Glutamatergic neuron (in vitro differentiated cells): ENCODE results near the gene DCXR. TPM values are rescaled to one million over a fixed set of nuclear protein-coding genes. Genes with fewer than 3 reads are reported as not detected.

Source experiments
- DNase-seq: peaks from one replicate; pipeline ENCODE4 v3.0.0; 2022
- H3K27ac Mint-ChIP-seq: one replicate; pipeline ENCODE4 v1.8.0; 2020; ENCODE audit warnings: mild to moderate bottlenecking, mixed read lengths, inconsistent platforms; ENCODE audit not compliant: unreplicated experiment
- H3K27me3 Mint-ChIP-seq: one replicate; pipeline ENCODE4 v1.8.0; 2020; ENCODE audit warnings: mild to moderate bottlenecking, moderate library complexity, mixed read lengths, inconsistent platforms; ENCODE audit not compliant: unreplicated experiment
- H3K36me3 Mint-ChIP-seq: one replicate; pipeline ENCODE4 v1.8.0; 2020; ENCODE audit warnings: mild to moderate bottlenecking, mixed read lengths, inconsistent platforms; ENCODE audit not compliant: unreplicated experiment
- H3K4me1 Mint-ChIP-seq: one replicate; pipeline ENCODE4 v1.8.0; 2020; ENCODE audit warnings: mild to moderate bottlenecking, low read depth, mixed read lengths, inconsistent platforms; ENCODE audit not compliant: unreplicated experiment
- H3K4me3 Mint-ChIP-seq: one replicate; pipeline ENCODE4 v1.8.0; 2020; ENCODE audit warnings: mild to moderate bottlenecking, mixed read lengths, inconsistent platforms; ENCODE audit not compliant: unreplicated experiment
- H3K9me3 Mint-ChIP-seq: one replicate; pipeline ENCODE4 v1.8.0; 2020; ENCODE audit warnings: mild to moderate bottlenecking, moderate library complexity, mixed read lengths, inconsistent platforms; ENCODE audit not compliant: unreplicated experiment
- total RNA-seq: library from RNA; stranded (reverse); fragmentation: NEBNext Ultra II Directional; extraction: Animal tissue kit (Norgen Biotek cat#: 25700); gene quantifications from one replicate; pipeline ENCODE4 v1.2.1, GENCODE V29; 2021; ENCODE audit not compliant: unreplicated experiment
- TF ChIP-seq, protein P1 (sequence below): fragments of 200-600 bp; sonication (generic); IDR thresholded peaks from one replicate; pipeline ENCODE4 v1.5.0; 2021; ENCODE audit not compliant: partially characterized antibody, unreplicated experiment

Gene DCXR
- total RNA-seq, 1 donor from 2014 or later, result 89.5 TPM

DNA sequence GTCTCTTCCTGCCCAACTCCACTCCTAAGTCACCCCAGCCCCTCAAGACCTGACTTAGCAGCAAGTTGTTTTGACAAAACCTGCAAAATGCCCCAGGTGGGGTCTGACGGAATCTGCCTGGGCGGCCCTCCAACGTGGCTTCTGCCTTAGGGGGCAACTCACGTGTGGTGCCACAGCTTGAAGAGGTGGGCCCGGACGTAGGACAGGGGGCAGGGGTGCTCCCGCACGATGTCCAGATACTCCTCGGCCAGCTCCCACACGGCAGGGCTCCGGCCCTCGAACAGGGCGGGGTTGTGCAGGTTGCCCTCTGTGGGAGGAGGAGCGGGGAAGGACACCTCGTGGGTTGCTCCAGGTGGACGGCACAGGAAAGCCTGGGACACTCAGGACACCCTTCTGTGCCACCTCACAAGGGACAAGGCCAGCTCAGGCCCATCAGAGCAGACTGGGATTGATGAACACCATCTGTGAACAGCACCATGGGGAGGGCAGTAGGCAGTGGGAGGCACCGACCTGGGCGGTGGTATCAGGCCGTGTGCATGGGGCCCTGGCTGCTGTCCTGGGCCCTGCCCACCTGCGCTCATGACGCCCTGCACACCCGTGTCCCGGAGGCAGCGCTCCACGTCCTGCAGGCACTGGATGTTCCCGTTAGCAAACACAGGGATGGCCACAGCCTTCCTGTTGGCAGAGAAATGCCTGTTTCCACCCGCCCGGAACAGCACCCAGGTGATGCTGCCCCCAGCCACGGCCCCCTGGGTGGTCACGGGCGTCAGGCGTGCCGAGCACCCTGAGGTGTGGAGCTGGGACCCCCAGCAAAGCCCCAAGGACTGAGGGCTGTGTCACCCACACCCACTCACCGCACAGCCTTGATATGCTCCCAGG lies 23.8 kb upstream of the DCXR start:
- H3K4me1 Mint-ChIP-seq, result no peaks in the 10 kb centered on the region
- H3K27me3 Mint-ChIP-seq, result peaks cover 2% of the 10 kb centered on the region
- no peak overlapping the region for H3K4me3 Mint-ChIP-seq
- no peaks in the 10 kb centered on the region for H3K36me3 Mint-ChIP-seq
- DNase-seq, result no peak
- H3K9me3 Mint-ChIP-seq, result peaks cover 3% of the 10 kb centered on the region
- H3K27ac Mint-ChIP-seq, result no peak overlapping the region
- TF ChIP-seq, protein P1, sequence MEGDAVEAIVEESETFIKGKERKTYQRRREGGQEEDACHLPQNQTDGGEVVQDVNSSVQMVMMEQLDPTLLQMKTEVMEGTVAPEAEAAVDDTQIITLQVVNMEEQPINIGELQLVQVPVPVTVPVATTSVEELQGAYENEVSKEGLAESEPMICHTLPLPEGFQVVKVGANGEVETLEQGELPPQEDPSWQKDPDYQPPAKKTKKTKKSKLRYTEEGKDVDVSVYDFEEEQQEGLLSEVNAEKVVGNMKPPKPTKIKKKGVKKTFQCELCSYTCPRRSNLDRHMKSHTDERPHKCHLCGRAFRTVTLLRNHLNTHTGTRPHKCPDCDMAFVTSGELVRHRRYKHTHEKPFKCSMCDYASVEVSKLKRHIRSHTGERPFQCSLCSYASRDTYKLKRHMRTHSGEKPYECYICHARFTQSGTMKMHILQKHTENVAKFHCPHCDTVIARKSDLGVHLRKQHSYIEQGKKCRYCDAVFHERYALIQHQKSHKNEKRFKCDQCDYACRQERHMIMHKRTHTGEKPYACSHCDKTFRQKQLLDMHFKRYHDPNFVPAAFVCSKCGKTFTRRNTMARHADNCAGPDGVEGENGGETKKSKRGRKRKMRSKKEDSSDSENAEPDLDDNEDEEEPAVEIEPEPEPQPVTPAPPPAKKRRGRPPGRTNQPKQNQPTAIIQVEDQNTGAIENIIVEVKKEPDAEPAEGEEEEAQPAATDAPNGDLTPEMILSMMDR, result no peak

DNA sequence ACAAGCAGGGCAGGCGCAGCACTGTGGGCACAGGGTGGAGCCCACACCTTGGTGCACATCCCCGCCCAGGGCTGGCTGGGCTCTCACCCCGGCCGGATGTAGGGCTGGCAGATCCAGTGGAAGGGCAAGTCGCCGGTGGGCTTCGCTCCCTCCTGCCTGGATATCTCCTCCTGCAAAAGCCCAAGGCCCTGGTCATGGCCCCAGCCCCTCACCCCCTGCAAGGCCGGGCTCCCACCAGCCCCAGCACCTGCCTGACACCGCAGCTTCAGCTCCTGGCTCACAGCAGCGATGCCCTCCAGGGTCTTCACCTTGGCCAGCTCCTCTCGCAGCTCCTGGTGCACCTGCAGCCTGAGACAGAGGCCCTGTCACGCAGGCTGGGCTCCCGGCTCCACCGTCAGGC lies 23.1 kb upstream of the DCXR start:
- no peak for DNase-seq
- Mint-ChIP-seq H3K36me3 (no peaks in the 10 kb centered on the region), H3K27me3 (no peaks in the 10 kb centered on the region), H3K4me3 (no peak overlapping the region), H3K9me3 (no peaks in the 10 kb centered on the region), H3K4me1 (no peaks in the 10 kb centered on the region), H3K27ac (no peak overlapping the region)
- TF ChIP-seq, protein P1, result no peak

DNA sequence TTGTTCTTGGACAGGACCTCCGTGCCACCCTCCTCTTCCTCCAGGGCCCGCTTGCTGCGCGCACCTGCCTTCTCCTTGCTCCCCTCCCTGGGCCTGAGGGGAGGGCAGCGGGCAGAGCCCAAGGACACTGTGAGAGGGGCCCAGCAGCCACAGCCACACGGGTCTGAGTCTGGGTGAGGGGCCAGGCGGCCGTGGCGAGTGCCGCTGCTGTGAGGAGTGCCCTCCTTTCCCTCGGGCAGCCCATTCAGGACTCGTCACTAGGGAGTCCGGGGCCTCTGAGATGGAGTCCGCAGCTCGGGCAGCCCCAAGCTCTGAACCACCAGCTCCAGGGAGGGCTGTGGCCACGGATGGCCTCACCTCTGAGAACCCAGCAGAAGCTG lies 22.5 kb upstream of the DCXR start:
- no peak overlapping the region for H3K4me3 Mint-ChIP-seq
- H3K27ac Mint-ChIP-seq, result no peak overlapping the region
- H3K27me3 Mint-ChIP-seq, result no peaks in the 10 kb centered on the region
- TF ChIP-seq, protein P1, result no peak
- H3K36me3 Mint-ChIP-seq, result no peaks in the 10 kb centered on the region
- H3K9me3 Mint-ChIP-seq, result no peaks in the 10 kb centered on the region
- DNase-seq, result no peak
- H3K4me1 Mint-ChIP-seq, result no peaks in the 10 kb centered on the region

DNA sequence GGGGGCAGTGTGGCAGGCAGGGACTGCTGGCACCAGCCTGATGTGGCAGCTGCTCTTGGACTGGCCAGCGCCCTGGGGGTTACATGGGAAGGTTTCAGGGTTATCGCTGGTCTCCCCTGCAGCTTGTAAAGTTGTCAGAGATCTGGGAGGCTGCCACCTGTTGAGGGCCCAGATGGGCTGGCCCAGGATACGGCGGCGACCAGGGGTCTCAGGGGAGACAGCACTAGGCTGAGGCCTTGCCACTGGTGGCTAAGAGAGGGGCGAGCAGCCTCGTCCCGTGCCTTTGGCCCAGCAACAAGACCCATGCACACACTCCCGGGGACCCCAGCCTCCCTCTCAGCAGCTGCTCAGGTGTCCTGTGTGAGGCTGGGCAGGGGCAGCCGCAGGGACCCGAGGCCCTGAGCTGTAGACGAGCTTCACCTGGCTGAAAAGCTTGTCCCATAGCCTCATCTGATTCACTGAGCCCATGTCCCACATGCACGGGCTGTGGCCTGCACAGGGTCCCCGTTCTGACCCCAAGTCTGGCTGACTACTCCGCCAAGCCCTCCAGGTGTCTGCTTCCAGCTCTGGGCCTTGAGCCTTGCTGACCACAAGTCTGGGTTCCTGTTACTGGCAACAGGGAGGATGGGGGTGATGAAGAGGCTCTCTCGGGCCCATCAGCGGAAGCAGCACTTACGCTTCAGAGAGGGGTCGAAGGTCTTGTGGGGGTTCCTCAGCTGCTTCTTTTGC lies 21.9 kb upstream of the DCXR start:
- H3K4me3 Mint-ChIP-seq, result no peak overlapping the region
- no peaks in the 10 kb centered on the region for H3K36me3 Mint-ChIP-seq
- H3K27ac Mint-ChIP-seq, result no peak overlapping the region
- H3K27me3 Mint-ChIP-seq, result no peaks in the 10 kb centered on the region
- no peaks in the 10 kb centered on the region for H3K4me1 Mint-ChIP-seq
- H3K9me3 Mint-ChIP-seq, result no peaks in the 10 kb centered on the region
- TF ChIP-seq, protein P1, result no peak
- no peak for DNase-seq

DNA sequence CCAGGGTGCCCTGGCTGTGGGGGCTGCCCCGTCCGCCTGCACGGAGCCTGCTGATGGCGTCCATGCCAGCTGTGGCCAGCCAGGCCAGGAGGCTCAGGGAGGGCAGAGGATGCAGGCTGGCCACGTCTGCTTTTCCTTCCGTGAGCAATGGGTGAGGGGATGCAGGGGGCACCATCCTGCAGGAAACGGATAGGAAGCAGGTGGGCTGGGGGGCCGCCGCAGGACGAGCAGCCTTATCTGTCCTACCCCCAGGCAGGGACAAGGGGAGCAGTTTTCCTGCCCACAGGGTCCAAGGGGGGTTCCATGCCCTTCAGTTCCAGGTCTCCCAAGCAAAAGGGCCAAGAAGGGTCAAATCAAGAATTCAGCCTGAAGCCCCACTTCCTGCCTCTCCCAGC lies 21.4 kb upstream of the DCXR start:
- Mint-ChIP-seq H3K27me3 (no peaks in the 10 kb centered on the region), H3K9me3 (no peaks in the 10 kb centered on the region), H3K27ac (no peak overlapping the region), H3K4me3 (no peak overlapping the region), H3K36me3 (no peaks in the 10 kb centered on the region), H3K4me1 (no peaks in the 10 kb centered on the region)
- DNase-seq, result no peak
- TF ChIP-seq, protein P1, result no peak
